Keratinocyte (primary cell): ENCODE results near the gene BAIAP2. TPM values are rescaled to one million over a fixed set of nuclear protein-coding genes. Genes with fewer than 3 reads are reported as not detected.
"Not testable (repeated sequence)": the region's sequence is repeated elsewhere in the genome, so short reads cannot be mapped to it uniquely, and the experiment has no call there.

ENCODE experiments used
- DNase-seq: peaks from one replicate; pipeline ENCODE4 v3.0.0-alpha.2; 2011; ENCODE audit warnings: low read depth, missing footprints, low spot score
- FAIRE-seq: peaks from 2 replicates; lab custom pipeline; 2011; peaks lifted over from hg19 to GRCh38; lab: Jason Lieb, UNC
- H2AFZ ChIP-seq: 2 replicates; pipeline ENCODE4 v1.6.0; 2012; ENCODE audit warnings: low read length, control low read depth, inconsistent platforms; ENCODE audit not compliant: control insufficient read depth
- H3K27ac ChIP-seq: 2 replicates; pipeline ENCODE4 v1.5.1; 2011; ENCODE audit warnings: low read length; ENCODE audit not compliant: control insufficient read depth, insufficient read depth
- H3K27me3 ChIP-seq: 3 replicates; pipeline ENCODE4 v1.6.0; 2011; ENCODE audit warnings: low read length; ENCODE audit not compliant: control insufficient read depth, insufficient read depth; ENCODE audit errors: extremely low read depth
- H3K36me3 ChIP-seq, 2 experiments: 2 replicates in 1 of 2; 3 replicates in 1 of 2; pipeline ENCODE4 v1.5.1; 2011; ENCODE audit warnings: low read length in 2 of 2, mild to moderate bottlenecking in 1 of 2; ENCODE audit not compliant: control insufficient read depth in 2 of 2, insufficient read depth in 2 of 2; ENCODE audit errors: extremely low read depth in 1 of 2
- H3K4me1 ChIP-seq: 3 replicates; pipeline ENCODE4 v1.5.1; 2011; ENCODE audit warnings: low read length; ENCODE audit not compliant: control insufficient read depth, insufficient read depth; ENCODE audit errors: extremely low read depth
- H3K4me2 ChIP-seq: 3 replicates; pipeline ENCODE4 v1.6.0; 2011; ENCODE audit warnings: low read depth, low read length; ENCODE audit not compliant: control insufficient read depth, insufficient read depth; ENCODE audit errors: extremely low read depth
- H3K4me3 ChIP-seq, 3 experiments: fragments of 200-600 bp in 1 of 3; sonication (generic) in 1 of 3; 2 replicates in 2 of 3; 3 replicates in 1 of 3; pipeline ENCODE4 v1.5.1; 2011 to 2016; ENCODE audit warnings: low read length in 3 of 3, mild to moderate bottlenecking in 3 of 3, control low read depth in 2 of 3, inconsistent platforms in 1 of 3, low read depth in 1 of 3, mixed read lengths in 1 of 3, mixed run types in 1 of 3, moderate library complexity in 1 of 3; ENCODE audit not compliant: control insufficient read depth in 2 of 3, insufficient read depth in 2 of 3; ENCODE audit errors: extremely low read depth in 1 of 3
- H3K79me2 ChIP-seq: 2 replicates; pipeline ENCODE4 v1.6.0; 2012; ENCODE audit warnings: low read length; ENCODE audit not compliant: control insufficient read depth, insufficient read depth
- H3K9ac ChIP-seq: 3 replicates; pipeline ENCODE4 v1.6.0; 2011; ENCODE audit warnings: low read length; ENCODE audit not compliant: control insufficient read depth, insufficient read depth; ENCODE audit errors: extremely low read depth
- H3K9me1 ChIP-seq: 3 replicates; pipeline ENCODE4 v1.6.0; 2011; ENCODE audit warnings: low read length; ENCODE audit not compliant: control insufficient read depth, insufficient read depth; ENCODE audit errors: extremely low read depth
- H3K9me3 ChIP-seq: 2 replicates; pipeline ENCODE4 v1.5.1; 2012; ENCODE audit warnings: low read depth, low read length; ENCODE audit not compliant: control insufficient read depth
- H4K20me1 ChIP-seq: 3 replicates; pipeline ENCODE4 v1.6.0; 2011; ENCODE audit warnings: low read length; ENCODE audit not compliant: control insufficient read depth, insufficient read depth; ENCODE audit errors: extremely low read depth
- EZH2 ChIP-seq: IDR thresholded peaks from one replicate; pipeline ENCODE4 v1.6.1; 2012; ENCODE audit warnings: inconsistent platforms, mild to moderate bottlenecking, low read length, moderate library complexity
- dilution Hi-C: fragments of 300-500 bp; cut with MboI; formaldehyde crosslinking; loops from one replicate; pipeline ENCODE4 v1.7.0; 2020; ENCODE audit warnings: low sequenced_read_pairs; ENCODE audit not compliant: extremely low pct_ligation_motif_present
- polyA plus RNA-seq, 5 experiments: library from polyadenylated mRNA; depleted of rRNA in 3 of 5; stranded (reverse) in 3 of 5; stranded (forward) in 1 of 5; unstranded in 1 of 5; fragments of >200 nt; gene quantifications; 1 replicate in 1 of 5; 2 replicates in 3 of 5; 3 replicates in 1 of 5; pipeline versions ENCODE4 v1.2.1 to v1.2.3, GENCODE V29; 2011 to 2012; ENCODE audit warnings: missing spikeins in 2 of 5, low read depth in 1 of 5, low replicate concordance in 1 of 5
- TF ChIP-seq, protein P1 (sequence below), 3 experiments: IDR thresholded peaks in 1 of 3; conservative IDR thresholded peaks in 1 of 3; optimal IDR thresholded peaks in 1 of 3; 2 replicates in 2 of 3; 3 replicates in 1 of 3; pipeline versions ENCODE3 to v1.5.1; 2011; ENCODE audit warnings: low read length in 3 of 3, mild to moderate bottlenecking in 3 of 3, moderate library complexity in 2 of 3, control low read depth in 1 of 3, inconsistent platforms in 1 of 3; ENCODE audit not compliant: insufficient read depth in 2 of 3; ENCODE audit errors: extremely low read depth in 1 of 3

BAIAP2 gene
- polyA plus RNA-seq, 1 donor (not counting 4 experiments of a cell fraction or from before 2014, with no cell fraction given), result 56.7 TPM

DNA sequence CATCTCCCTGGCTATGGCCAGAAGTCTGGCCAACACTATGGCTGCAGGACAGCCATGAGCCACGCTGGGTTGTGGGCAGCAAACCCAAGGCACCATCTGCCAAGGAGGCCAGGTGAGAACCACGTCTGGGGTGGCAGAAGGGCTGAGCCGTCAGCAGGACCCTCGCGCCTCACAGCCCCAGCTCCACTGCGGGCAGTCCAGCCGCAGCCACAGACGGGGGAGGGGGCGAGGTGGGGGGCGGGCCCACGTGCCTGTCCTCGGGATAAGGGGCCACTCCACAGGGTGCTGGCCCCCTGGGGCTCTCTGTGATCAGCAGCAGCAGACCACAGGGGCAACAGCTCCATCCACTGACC, 6.5 kb upstream of the BAIAP2 start:
- Histone ChIP-seq H3K27ac (no peak overlapping the region), H4K20me1 (no peaks in the 10 kb centered on the region), H3K36me3 (no peaks in the 10 kb centered on the region), H3K9me3 (peaks cover 3% of the 10 kb centered on the region), H3K4me2 (no peak overlapping the region), H3K27me3 (peaks cover 47% of the 10 kb centered on the region), H3K9me1 (no peaks in the 10 kb centered on the region), H3K9ac (no peak overlapping the region), H3K4me3 (no peak overlapping the region), H2AFZ (no peak overlapping the region), H3K79me2 (no peaks in the 10 kb centered on the region), H3K4me1 (peaks cover 3% of the 10 kb centered on the region)
- FAIRE-seq, result no peak
- TF ChIP-seq, protein P1, sequence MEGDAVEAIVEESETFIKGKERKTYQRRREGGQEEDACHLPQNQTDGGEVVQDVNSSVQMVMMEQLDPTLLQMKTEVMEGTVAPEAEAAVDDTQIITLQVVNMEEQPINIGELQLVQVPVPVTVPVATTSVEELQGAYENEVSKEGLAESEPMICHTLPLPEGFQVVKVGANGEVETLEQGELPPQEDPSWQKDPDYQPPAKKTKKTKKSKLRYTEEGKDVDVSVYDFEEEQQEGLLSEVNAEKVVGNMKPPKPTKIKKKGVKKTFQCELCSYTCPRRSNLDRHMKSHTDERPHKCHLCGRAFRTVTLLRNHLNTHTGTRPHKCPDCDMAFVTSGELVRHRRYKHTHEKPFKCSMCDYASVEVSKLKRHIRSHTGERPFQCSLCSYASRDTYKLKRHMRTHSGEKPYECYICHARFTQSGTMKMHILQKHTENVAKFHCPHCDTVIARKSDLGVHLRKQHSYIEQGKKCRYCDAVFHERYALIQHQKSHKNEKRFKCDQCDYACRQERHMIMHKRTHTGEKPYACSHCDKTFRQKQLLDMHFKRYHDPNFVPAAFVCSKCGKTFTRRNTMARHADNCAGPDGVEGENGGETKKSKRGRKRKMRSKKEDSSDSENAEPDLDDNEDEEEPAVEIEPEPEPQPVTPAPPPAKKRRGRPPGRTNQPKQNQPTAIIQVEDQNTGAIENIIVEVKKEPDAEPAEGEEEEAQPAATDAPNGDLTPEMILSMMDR (optimal IDR thresholded peaks at IDR 0.05 in 1 of 3, IDR thresholded peaks at IDR 0.05 in 1 of 3, conservative IDR thresholded peaks at IDR 0.05 in 1 of 3; ENCODE audit: extremely low read depth in 1 of 3, insufficient read depth in 2 of 3, low read length in 3 of 3), result no peak
- TF ChIP-seq EZH2, result no peak
- dilution Hi-C loops, result no loop called here
- no peak for DNase-seq

DNA sequence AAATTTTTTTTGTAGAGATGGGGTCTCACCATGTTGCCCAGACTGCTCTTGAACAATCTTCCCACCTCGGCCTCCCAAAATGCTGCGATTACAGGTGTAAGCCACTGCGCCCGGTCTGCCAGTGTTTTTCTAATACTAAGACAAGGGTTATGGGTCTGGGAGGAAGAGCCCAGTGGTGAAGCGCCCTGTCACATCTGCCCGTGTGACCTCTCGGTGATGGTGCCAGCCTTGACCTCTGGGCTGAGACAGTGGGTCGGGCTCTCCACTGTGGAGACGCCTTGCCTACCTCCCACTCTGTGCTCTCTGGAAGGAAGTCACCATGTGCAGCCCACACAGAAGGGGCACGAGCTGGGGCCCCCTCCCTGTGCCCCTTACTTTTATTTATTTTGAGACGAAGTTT, 5.1 kb upstream of the BAIAP2 start:
- DNase-seq (no peak), FAIRE-seq (no peak)
- peaks cover 3% of the 10 kb centered on the region for H3K9me3 ChIP-seq
- peaks cover 47% of the 10 kb centered on the region for H3K27me3 ChIP-seq
- no peak for TF ChIP-seq EZH2
- TF ChIP-seq, protein P1 (optimal IDR thresholded peaks at IDR 0.05 in 1 of 3, IDR thresholded peaks at IDR 0.05 in 1 of 3, conservative IDR thresholded peaks at IDR 0.05 in 1 of 3; ENCODE audit: extremely low read depth in 1 of 3, insufficient read depth in 2 of 3, low read length in 3 of 3), result no peak
- no peak overlapping the region for H3K4me2 ChIP-seq
- H2AFZ ChIP-seq, result no peak overlapping the region
- no peak overlapping the region for H3K9ac ChIP-seq
- H3K27ac ChIP-seq, result no peak overlapping the region
- dilution Hi-C loops, result no loop called here
- H3K4me1 ChIP-seq, result peaks cover 2% of the 10 kb centered on the region
- H3K36me3 ChIP-seq, result no peaks in the 10 kb centered on the region
- no peaks in the 10 kb centered on the region for H3K9me1 ChIP-seq
- H3K79me2 ChIP-seq, result no peaks in the 10 kb centered on the region
- no peak overlapping the region for H3K4me3 ChIP-seq
- no peaks in the 10 kb centered on the region for H4K20me1 ChIP-seq

DNA sequence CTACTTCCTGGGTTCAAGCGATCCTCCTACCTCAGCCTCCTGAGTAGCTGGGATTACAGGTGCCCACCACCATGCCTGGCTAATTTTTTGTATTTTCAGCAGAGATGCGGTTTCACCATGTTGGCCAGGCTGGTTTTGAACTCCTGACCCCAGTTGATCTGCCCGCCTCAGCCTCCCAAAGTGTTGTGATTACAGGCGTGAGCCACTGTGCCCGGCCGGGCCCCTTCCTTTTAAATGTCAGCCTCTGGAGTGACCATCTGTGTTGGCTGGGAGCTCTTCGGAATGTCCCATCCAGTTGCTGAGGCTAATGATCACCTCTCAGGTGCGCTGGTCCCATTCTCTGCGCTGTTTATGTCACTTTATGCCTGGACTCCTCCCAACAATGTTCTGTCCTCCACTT, 4.6 kb upstream of the BAIAP2 start:
- H3K27ac ChIP-seq, H3K4me3 ChIP-seq, H3K9me3 ChIP-seq, H3K9ac ChIP-seq, H2AFZ ChIP-seq, H3K79me2 ChIP-seq, H3K36me3 ChIP-seq, FAIRE-seq, H3K4me2 ChIP-seq, dilution Hi-C loops, DNase-seq, H3K4me1 ChIP-seq, H3K9me1 ChIP-seq, H4K20me1 ChIP-seq: not testable (repeated sequence)
- H3K27me3 ChIP-seq, result peaks cover 43% of the 10 kb centered on the region
